AG04450 (cell line): ENCODE results near the gene RTBDN. TPM values are rescaled to one million over a fixed set of nuclear protein-coding genes. Genes with fewer than 3 reads are reported as not detected.
A peak's percentile ranks its signal among the peaks of the same experiment; 100 is the strongest.

ENCODE experiments used
- CTCF ChIA-PET: fragments of 300-600, 350-600 bp; formaldehyde crosslinking; extraction: SDS; loops from one replicate; lab custom pipeline; 2022; ENCODE audit warnings: antibody characterized with exemption, inconsistent platforms; lab: Charles Lee
- POLR2A ChIA-PET: fragments of 350-600 bp; formaldehyde crosslinking; extraction: SDS; loops from one replicate; lab custom pipeline; 2021; ENCODE audit warnings: antibody characterized with exemption, inconsistent platforms; lab: Yijun Ruan, JAX
- DNase-seq: peaks from one replicate; pipeline ENCODE4 v3.0.0-alpha.2; 2011; ENCODE audit warnings: low read depth, low spot score
- H3K27ac ChIP-seq: one replicate; pipeline ENCODE4 v1.5.1; 2012; ENCODE audit warnings: low read depth, low read length, control low read depth
- H3K27me3 ChIP-seq: one replicate; pipeline ENCODE4 v1.6.0; 2012; ENCODE audit warnings: low read length; ENCODE audit not compliant: control insufficient read depth, insufficient read depth
- H3K4me3 ChIP-seq: 2 replicates; pipeline ENCODE4 v1.5.1; 2011; ENCODE audit warnings: mild to moderate bottlenecking, low read depth, low read length, control low read depth
- H3K9me3 ChIP-seq: 2 replicates; pipeline ENCODE4 v1.5.1; 2012; ENCODE audit warnings: low read length; ENCODE audit not compliant: control insufficient read depth, insufficient read depth
- polyA minus RNA-seq: library from RNA; depleted of rRNA, polyadenylated mRNA; stranded (reverse); fragments of >200 nt; gene quantifications from 2 replicates; pipeline ENCODE4 v1.2.3, GENCODE V29; 2011; rRNA and poly(A)+ RNA removed
- polyA plus RNA-seq: library from polyadenylated mRNA; depleted of rRNA; stranded (reverse); fragments of >200 nt; gene quantifications from 2 replicates; pipeline ENCODE4 v1.2.3, GENCODE V29; 2011; rRNA removed
- TF ChIP-seq, protein P1 (sequence below): IDR thresholded peaks from 2 replicates; pipeline ENCODE4 v1.5.1; 2011; ENCODE audit warnings: low read depth, low read length, control low read depth, inconsistent platforms

RTBDN gene
- polyA plus RNA-seq (not detected in 2 replicates), polyA minus RNA-seq (not detected in 2 replicates)

DNA sequence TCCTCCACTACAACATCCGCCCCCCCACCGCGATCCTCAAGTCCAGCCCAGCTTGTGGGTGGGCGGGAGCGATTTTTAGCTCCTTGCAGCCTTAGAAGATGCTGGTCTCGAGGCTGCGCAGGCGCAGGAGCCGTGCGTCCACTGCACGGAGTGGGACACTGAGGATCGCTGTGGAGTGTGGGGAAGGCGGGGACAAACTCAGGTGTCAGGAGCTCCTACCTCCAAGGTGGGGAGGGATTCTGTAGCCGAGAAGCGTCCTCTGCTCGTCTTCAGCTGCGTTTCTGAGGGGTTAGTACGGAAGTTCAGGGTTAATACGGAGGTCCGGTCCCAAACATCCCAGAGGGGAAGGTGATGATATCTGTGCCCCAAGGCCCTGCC lies at the start of gene RTBDN:
Gene RTBDN, minus strand, starts transcription at position 14 of the 378 bp plus-strand sequence. CDS start 4,600 bp downstream, outside the sequence.
- Histone ChIP-seq H3K9me3 (no peaks in the 10 kb centered on the region; the same call in 1 of the 2 replicates), H3K4me3 (peak within 1 kb of the TSS; percentile 56), H3K27me3 (peaks cover 59% of the 10 kb centered on the region), H3K27ac (no peak within 1 kb of the TSS)
- TF ChIP-seq, protein P1, sequence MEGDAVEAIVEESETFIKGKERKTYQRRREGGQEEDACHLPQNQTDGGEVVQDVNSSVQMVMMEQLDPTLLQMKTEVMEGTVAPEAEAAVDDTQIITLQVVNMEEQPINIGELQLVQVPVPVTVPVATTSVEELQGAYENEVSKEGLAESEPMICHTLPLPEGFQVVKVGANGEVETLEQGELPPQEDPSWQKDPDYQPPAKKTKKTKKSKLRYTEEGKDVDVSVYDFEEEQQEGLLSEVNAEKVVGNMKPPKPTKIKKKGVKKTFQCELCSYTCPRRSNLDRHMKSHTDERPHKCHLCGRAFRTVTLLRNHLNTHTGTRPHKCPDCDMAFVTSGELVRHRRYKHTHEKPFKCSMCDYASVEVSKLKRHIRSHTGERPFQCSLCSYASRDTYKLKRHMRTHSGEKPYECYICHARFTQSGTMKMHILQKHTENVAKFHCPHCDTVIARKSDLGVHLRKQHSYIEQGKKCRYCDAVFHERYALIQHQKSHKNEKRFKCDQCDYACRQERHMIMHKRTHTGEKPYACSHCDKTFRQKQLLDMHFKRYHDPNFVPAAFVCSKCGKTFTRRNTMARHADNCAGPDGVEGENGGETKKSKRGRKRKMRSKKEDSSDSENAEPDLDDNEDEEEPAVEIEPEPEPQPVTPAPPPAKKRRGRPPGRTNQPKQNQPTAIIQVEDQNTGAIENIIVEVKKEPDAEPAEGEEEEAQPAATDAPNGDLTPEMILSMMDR, result no peak
- ChIA-PET POLR2A (interaction anchor here (0.6 kb wide), 1 partner anchor 393 kb away, joined by 6 read pairs; no protein-coding TSS in a partner anchor), CTCF (interaction anchor here (0.9 to 1.2 kb wide), 3 partner anchors 12 to 67 kb away, joined by 4 to 6 read pairs (median 5); no protein-coding TSS in a partner anchor)
- no peak for DNase-seq

DNA sequence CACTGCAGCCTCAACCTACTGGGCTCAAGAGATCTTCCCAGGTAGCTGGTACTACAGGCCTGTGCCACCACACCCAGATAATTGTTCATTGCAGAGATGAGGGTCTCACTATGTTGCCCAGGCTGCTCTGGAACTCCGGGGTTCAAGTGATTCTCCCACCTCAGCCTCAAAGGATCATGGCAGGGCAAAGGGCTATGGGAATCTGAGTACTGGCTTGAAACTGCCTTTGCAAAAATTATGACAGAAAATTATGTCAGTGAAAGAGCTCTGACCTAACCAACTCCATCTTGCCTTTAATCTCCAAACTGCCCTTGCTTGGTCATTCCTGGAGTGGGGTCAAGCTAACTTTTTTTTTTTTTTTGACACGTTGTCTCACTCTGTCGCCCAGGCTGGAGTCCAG lies 48.2 kb upstream of the RTBDN start:
- ChIA-PET CTCF (interaction anchor here (0.6 to 1.6 kb wide), 2 partner anchors 83 to 213 kb away, joined by 3 to 7 read pairs; no protein-coding TSS in a partner anchor), POLR2A (interaction anchor here (0.6 to 0.9 kb wide), 3 partner anchors 8 to 200 kb away, joined by 3 to 4 read pairs (median 4); no protein-coding TSS in a partner anchor)
- DNase-seq, result no peak
- peaks cover 24% of the 10 kb centered on the region for H3K9me3 ChIP-seq
- no peak overlapping the region for H3K4me3 ChIP-seq
- H3K27me3 ChIP-seq, result peaks cover 33% of the 10 kb centered on the region
- H3K27ac ChIP-seq, result no peak overlapping the region
- TF ChIP-seq, protein P1, result no peak

DNA sequence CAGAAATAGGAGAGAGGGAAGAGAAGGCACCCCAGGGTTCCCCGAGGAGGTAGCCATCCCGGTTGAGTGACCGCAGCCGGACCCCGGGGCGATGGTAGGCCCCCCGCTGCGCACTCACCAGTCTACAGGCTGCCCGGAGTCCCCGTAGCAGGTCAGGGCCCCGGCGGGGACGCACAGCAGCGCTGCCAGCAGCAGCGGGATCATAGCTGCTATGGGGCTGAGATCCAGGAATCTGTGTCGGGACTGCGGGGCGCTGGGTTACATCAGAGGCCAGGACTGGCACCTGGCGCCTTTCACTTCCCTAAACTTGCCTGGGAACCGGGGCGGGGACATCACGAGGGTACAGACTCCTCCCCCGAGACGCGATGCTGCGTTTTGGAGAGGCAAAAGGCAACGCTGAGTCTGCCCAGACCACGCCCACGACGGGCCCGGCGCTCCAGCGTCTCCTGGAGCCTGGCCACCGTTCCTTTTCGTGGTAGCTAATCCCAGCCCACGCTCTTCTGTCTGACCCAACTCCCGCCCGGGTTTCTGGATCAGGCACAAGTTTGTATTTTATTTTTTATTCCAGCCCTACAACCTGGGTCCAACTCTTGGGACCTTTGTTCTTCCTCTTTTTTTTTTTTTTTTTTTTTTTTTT lies 46.9 kb upstream of the RTBDN start, which contains the start of gene DNASE2:
Gene DNASE2, minus strand, starts transcription at position 278 of the 637 bp plus-strand sequence. Its CDS starts 74 bp downstream, at position 204.
- Histone ChIP-seq H3K27me3 (peaks cover 25% of the 10 kb centered on the region), H3K9me3 (peaks cover 24% of the 10 kb centered on the region), H3K4me3 (peak within 1 kb of the TSS; percentile 82), H3K27ac (peak within 1 kb of the TSS; percentile 73)
- ChIA-PET POLR2A (interaction anchor here (0.7 to 1.4 kb wide), 8 partner anchors 9 to 167 kb away, joined by 3 to 7 read pairs (median 4); partner anchors contain the start of genes FARSA, GCDH, JUNB and SYCE2), CTCF (interaction anchor here (0.7 to 1.4 kb wide), 6 partner anchors 10 to 84 kb away, joined by 3 to 10 read pairs (median 4); partner anchors contain the start of gene GCDH)
- peak; percentile 76 for DNase-seq
- TF ChIP-seq, protein P1, result no peak

DNA sequence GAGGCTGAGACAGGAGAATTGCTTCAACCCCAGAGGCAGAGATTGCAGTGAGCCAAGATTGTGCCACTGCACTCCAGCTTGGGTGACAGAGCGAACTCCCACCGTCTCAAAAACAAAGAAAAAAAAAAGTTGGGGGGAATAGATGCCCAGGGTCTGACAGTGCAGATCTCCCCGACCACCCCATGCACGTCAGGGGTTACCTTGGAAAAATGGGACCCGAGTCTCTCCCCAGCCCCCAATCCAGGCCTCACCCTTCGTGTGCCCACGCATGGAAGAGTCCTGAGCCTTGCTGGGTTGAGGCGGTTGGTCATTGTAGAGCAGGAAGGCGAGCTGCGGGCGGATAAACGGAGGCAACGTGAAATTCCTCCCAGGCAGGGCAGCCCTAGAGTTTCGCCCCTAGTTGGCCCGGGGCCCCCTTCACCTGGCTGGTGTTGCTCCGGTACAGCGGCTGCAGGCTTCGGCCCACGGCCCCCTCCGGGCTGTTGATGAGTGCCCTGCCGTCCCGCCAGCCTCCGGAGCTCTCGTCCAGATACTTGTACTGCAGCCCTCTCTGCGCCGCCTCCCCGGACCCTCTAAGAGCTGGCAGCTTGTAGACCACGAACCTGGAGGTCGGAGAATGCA lies 46.3 kb upstream of the RTBDN start:
- H3K9me3 ChIP-seq, result peaks cover 24% of the 10 kb centered on the region
- DNase-seq, result no peak
- TF ChIP-seq, protein P1, result no peak
- POLR2A ChIA-PET, result interaction anchor here (0.9 to 1.4 kb wide), 4 partner anchors 51 to 89 kb away, joined by 3 to 4 read pairs (median 4); partner anchors contain the start of genes FARSA and JUNB
- CTCF ChIA-PET, result interaction anchor here (0.8 to 1.4 kb wide), 4 partner anchors 10 to 114 kb away, joined by 3 to 8 read pairs (median 6); partner anchors contain the start of gene GCDH
- H3K27ac ChIP-seq, result peak overlapping the region; percentile 73
- peak overlapping the region; percentile 82 for H3K4me3 ChIP-seq
- peaks cover 20% of the 10 kb centered on the region for H3K27me3 ChIP-seq
